Mucosa of descending colon (tissue), 3 donors: ENCODE data around the gene YES1. TPM values are rescaled to one million over a fixed set of nuclear protein-coding genes. Genes with fewer than 3 reads are reported as not detected.

Experiments used
- ATAC-seq: fragments of 200-7000 bp; cut with Tn5 transposase; one replicate; pipeline ENCODE4 v1.9.1; 2020; ENCODE audit warnings: mild to moderate bottlenecking, moderate library complexity
- DNase-seq, 3 donors: peaks; one replicate each; pipeline ENCODE4 v3.0.0-alpha.2; 2020
- H3K36me3 ChIP-seq: fragments of 200-600 bp; one replicate; pipeline ENCODE4 v1.8.0; 2021; ENCODE audit warnings: low read depth, mild to moderate bottlenecking
- H3K4me1 ChIP-seq: fragments of 200-600 bp; one replicate; pipeline ENCODE4 v1.8.0; 2021; ENCODE audit warnings: low read depth, mild to moderate bottlenecking
- H3K4me3 ChIP-seq: fragments of 200-600 bp; one replicate; pipeline ENCODE4 v1.8.0; 2021; ENCODE audit warnings: mild to moderate bottlenecking
- H3K9me3 ChIP-seq: fragments of 200-600 bp; one replicate; pipeline ENCODE4 v1.8.0; 2021; ENCODE audit warnings: mild to moderate bottlenecking
- intact Hi-C, 2 donors: fragments of 100-400 bp; cut with DNase I in 1 of 2; cut with micrococcal nuclease in 1 of 2; formaldehyde crosslinking; loops; one replicate each; pipeline versions ENCODE4 v1.11.0 to v1.11.1; 2022; cut with DNase I, micrococcal nuclease
- total RNA-seq, 3 donors: library from RNA; stranded (reverse); fragmentation: NEBNext Ultra II Directional in 2 of 3; extraction: Animal tissue kit (Norgen Biotek cat#: 25700) in 2 of 3; gene quantifications; one replicate each; pipeline versions ENCODE4 v1.2.1 to v1.2.4, GENCODE V29; 2021 to 2023
- TF ChIP-seq, protein P1 (sequence below): fragments of 200-600 bp; IDR thresholded peaks from one replicate; pipeline ENCODE4 v1.8.0; 2022; ENCODE audit warnings: antibody characterized with exemption, mild to moderate bottlenecking
- donor health status: DM: no; HTN: no; CAD: no; lungs with moderate emphysema.
- donor health status: DM: no; HTN: no; CAD: no.
- donor health status: DM: no; HTN: yes; CAD: no.

Gene YES1
- total RNA-seq, 3 donors from 2014 or later = 48.2 to 63.2 (median 52.2) TPM

DNA sequence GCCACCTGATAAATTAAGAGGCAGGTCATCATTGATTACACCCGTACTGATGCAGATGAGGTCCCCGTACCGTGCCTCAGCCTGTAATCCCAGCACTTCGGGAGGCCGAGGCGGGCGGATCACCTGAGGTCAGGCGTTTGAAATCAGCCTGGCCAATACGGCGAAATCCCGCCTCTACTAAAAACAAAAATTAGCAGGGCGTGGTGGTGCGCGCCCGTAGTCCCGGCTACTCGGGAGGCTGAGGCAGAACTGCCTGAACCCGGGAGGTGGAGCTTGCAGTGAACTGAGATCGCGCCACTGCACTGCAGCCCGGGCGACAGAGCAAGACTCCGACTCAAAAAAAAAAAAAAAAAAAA is 98.9 kb downstream of the YES1 start:
- ATAC-seq (peak; percentile 29), DNase-seq (peak in 2 of 3 donors; percentile 59 to 66)
- intact Hi-C loops = no loop called here
- no peaks in the 10 kb centered on the region for H3K36me3 ChIP-seq
- H3K4me3 ChIP-seq = peak overlapping the region; percentile 35
- TF ChIP-seq, protein P1, sequence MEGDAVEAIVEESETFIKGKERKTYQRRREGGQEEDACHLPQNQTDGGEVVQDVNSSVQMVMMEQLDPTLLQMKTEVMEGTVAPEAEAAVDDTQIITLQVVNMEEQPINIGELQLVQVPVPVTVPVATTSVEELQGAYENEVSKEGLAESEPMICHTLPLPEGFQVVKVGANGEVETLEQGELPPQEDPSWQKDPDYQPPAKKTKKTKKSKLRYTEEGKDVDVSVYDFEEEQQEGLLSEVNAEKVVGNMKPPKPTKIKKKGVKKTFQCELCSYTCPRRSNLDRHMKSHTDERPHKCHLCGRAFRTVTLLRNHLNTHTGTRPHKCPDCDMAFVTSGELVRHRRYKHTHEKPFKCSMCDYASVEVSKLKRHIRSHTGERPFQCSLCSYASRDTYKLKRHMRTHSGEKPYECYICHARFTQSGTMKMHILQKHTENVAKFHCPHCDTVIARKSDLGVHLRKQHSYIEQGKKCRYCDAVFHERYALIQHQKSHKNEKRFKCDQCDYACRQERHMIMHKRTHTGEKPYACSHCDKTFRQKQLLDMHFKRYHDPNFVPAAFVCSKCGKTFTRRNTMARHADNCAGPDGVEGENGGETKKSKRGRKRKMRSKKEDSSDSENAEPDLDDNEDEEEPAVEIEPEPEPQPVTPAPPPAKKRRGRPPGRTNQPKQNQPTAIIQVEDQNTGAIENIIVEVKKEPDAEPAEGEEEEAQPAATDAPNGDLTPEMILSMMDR = no peak
- H3K9me3 ChIP-seq = peaks cover 2% of the 10 kb centered on the region
- peaks cover 3% of the 10 kb centered on the region for H3K4me1 ChIP-seq

DNA sequence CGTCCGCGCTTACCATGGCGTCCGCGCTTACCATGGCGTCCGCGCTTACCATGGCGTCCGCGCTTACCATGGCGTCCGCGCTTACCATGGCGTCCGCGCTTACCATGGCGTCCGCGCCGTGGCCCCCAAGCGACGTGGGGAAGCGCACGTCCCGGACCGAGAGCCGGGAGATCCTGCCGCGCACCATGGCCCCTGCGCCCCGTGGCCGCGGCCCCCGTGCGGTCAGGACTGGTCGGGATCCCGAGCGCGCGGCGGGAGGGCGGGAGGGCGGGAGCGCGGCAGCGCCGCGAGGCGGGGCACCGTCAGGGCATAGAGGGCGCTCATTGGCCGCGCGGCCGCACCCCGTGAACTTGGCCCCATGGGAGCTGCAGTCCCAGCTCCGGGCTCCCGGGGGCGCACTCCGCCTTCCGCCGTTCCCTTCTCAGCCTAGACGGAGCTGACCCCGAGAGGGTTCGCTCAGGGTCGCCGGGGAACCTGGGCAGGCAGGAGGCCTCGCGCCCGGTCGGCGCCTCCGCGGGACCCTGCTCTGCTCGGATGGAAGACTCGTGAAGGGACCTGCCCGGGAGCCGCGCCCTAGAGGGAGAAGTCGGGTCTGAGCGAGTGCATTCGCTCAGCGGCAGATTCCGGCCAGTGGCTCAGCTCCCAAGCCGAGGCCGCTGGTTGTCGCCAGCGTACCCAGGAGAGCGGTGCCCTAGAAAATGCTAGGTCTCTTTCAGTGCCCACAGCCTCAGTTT is 99.5 kb downstream of the YES1 start, which contains the start of gene ENOSF1:
Gene ENOSF1, minus strand, starts transcription at position 230 of the 734 bp plus-strand sequence. Its CDS starts 43 bp downstream, at position 187.
- intact Hi-C loops = no loop called here
- Histone ChIP-seq H3K4me1 (peaks cover 3% of the 10 kb centered on the region), H3K4me3 (peak within 1 kb of the TSS; percentile 35), H3K9me3 (peaks cover 2% of the 10 kb centered on the region), H3K36me3 (no peaks in the 10 kb centered on the region)
- ATAC-seq (peak; percentile 98), DNase-seq (peak; percentile 92 to 97 (median 92))
- TF ChIP-seq, protein P1 = peak; percentile 93

DNA sequence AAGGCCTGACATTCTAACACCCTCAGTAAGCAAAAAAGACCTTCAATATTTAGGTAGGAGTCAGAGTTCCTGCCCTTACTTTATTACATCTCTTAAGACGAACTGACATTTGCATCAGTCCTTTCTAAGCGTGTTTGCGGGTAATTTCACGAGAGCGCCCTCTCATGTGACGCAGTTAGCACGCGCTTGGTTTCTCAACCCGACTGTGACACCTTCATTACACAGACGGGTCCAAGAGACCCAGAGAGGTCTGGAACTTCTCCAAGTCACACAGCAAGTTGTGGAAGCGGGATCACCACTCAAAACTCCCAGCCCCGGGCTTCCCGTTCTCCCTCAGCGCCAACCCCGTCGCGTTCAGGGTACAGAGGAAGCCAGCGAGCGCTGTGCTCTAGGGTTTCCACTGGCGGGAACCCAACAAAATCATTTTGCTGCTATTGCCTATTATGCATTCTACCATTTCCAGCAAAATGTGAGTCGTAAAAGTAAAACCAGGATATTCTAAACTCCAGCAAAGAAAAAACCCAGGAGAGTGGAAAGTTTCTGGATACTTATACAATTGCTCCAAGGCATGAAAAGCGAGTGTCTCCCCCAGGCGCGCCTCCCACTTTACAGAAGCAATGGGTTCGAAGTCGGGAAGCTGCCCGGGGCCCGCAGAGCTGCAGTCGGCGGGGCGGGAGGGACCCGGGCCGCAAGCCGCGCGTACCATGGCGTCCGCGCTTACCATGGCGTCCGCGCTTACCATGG is 100.2 kb downstream of the YES1 start:
- peaks cover 3% of the 10 kb centered on the region for H3K4me1 ChIP-seq
- DNase-seq (peak; percentile 70 to 79 (median 77)), ATAC-seq (peak; percentile 67)
- no peaks in the 10 kb centered on the region for H3K36me3 ChIP-seq
- H3K4me3 ChIP-seq = peak overlapping the region; percentile 35
- intact Hi-C loops = no loop called here
- H3K9me3 ChIP-seq = peaks cover 2% of the 10 kb centered on the region
- TF ChIP-seq, protein P1 = no peak

DNA sequence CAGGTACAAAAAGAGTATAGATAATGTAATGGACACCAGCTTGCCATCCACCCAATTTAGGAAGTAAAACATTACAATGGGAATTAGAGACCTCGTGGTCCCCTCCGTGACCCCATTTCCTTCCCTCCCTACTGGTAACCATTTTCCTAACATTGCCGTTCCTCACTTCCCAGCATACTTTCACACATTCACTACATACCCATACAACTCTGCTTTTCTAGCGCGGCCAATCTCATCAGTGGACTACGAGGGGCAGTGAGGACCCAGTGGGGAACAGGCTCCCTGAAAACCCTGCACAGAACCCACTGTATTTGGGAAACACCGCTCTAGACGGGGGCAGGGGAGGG is 100.8 kb downstream of the YES1 start:
- DNase-seq (peak in 1 of 3 donors; percentile 20), ATAC-seq (no peak)
- Histone ChIP-seq H3K4me1 (peaks cover 3% of the 10 kb centered on the region), H3K4me3 (peak overlapping the region; percentile 35), H3K9me3 (peaks cover 2% of the 10 kb centered on the region), H3K36me3 (no peaks in the 10 kb centered on the region)
- TF ChIP-seq, protein P1 = no peak
- intact Hi-C loops = no loop called here

DNA sequence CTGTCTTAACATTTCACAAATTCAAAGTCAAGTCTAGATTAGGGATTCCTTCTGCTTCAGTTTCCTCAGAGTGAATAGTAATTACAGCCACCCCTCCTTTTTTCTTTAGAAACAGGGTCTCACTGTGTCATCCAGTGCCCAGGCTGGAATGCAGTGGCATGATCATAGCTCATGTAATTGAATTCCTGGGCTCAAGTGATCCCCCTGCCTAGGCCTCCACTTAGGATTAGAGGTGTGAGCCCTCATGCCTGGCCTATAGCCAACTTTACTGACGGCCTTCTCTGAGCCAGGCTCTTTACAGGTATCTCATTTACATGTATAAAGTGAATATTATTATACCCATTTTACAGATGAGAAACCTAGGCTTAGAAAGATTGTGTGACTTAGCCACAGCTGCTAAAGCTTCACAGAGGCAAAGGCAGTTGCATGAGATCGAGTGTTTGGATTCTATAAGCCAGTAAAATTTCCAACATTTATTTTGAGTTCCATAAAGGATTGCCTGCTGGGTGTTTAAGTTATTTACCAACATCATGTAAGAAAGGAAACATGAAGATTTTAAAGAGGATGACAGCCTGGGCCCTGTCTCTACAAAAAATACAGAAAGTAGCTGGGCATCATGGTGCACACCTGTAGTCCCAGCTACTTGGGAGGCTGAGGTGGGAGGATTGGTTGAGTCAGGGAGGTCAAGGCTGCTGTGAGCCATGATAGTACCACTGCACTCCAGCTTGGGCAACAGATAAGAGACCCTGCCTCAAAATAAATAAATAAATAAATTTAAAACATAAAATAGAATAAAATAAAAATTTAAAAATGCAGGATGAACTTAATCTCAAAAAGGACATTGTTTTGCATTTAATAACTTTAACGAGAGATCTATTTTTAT is 101.4 kb downstream of the YES1 start:
- H3K36me3 ChIP-seq = no peaks in the 10 kb centered on the region
- H3K4me3 ChIP-seq = no peak overlapping the region
- ATAC-seq (no peak), DNase-seq (no peak)
- TF ChIP-seq, protein P1 = no peak
- intact Hi-C loops = no loop called here
- H3K4me1 ChIP-seq = peaks cover 3% of the 10 kb centered on the region
- peaks cover 2% of the 10 kb centered on the region for H3K9me3 ChIP-seq
